Measurements from ENCODE around the gene OTOF. TPM values are rescaled to one million over a fixed set of nuclear protein-coding genes. Genes with fewer than 3 reads are reported as not detected.

OTOF gene
- total RNA-seq, 4 donors from 2014 or later = 0.66 to 0.83 TPM; not detected in 2

- Histone ChIP-seq H3K36me3 (no peaks in the 10 kb centered on the region), H3K27ac (peak overlapping the region in 3 of 4 donors; percentile 59 to 79 (median 79)), H3K9me3 (no peaks in the 10 kb centered on the region), H3K4me1 (peaks cover 0 to 23% (median 7%) of the 10 kb centered on the region in 4 donors), H3K4me3 (no peak overlapping the region), H3K27me3 (no peaks in the 10 kb centered on the region)
- TF ChIP-seq CTCF (IDR thresholded peaks at IDR 0.05) (no peak), POLR2A (IDR thresholded peaks at IDR 0.05) (no peak)
- peak in 2 of 3 donors; percentile 73 to 85 for DNase-seq
Observed at GRCh38 chr2:26456440-26457250, 21.3 kb downstream of the OTOF start.

- peak in 2 of 3 donors; percentile 72 to 77 for DNase-seq
- Histone ChIP-seq H3K27ac (peak overlapping the region in 3 of 4 donors; percentile 59 to 79 (median 79)), H3K4me3 (no peak overlapping the region)
Observed at GRCh38 chr2:26455670-26456439, 22.1 kb downstream of the OTOF start.

GRCh38 chr2:26455037-26455669, 22.8 kb downstream of the OTOF start:
- H3K36me3 ChIP-seq = no peaks in the 10 kb centered on the region
- H3K27ac ChIP-seq = peak overlapping the region in 3 of 4 donors; percentile 49 to 79 (median 79)
- DNase-seq = peak in 1 of 3 donors; percentile 48
- peaks cover 0 to 23% (median 7%) of the 10 kb centered on the region in 4 donors for H3K4me1 ChIP-seq
- H3K27me3 ChIP-seq = no peaks in the 10 kb centered on the region
- H3K9me3 ChIP-seq = no peaks in the 10 kb centered on the region
- TF ChIP-seq POLR2A (IDR thresholded peaks at IDR 0.05) = no peak
- TF ChIP-seq CTCF (IDR thresholded peaks at IDR 0.05) = no peak
- H3K4me3 ChIP-seq = no peak overlapping the region

More at GRCh38 chr2:26455670-26456439, 22.1 kb downstream of the OTOF start:
- peak in 1 of 2 donors; percentile 16 for TF ChIP-seq POLR2A (IDR thresholded peaks at IDR 0.05)
- TF ChIP-seq CTCF (IDR thresholded peaks at IDR 0.05) = no peak
- H3K4me1 ChIP-seq = peaks cover 0 to 23% (median 7%) of the 10 kb centered on the region in 4 donors
- no peaks in the 10 kb centered on the region for H3K9me3 ChIP-seq
- no peaks in the 10 kb centered on the region for H3K36me3 ChIP-seq
- no peaks in the 10 kb centered on the region for H3K27me3 ChIP-seq

- DNase-seq = no peak
- Histone ChIP-seq H3K4me3 (no peak overlapping the region), H3K9me3 (no peaks in the 10 kb centered on the region), H3K36me3 (no peaks in the 10 kb centered on the region), H3K4me1 (peaks cover 0 to 23% (median 7%) of the 10 kb centered on the region in 4 donors), H3K27ac (no peak overlapping the region), H3K27me3 (no peaks in the 10 kb centered on the region)
- TF ChIP-seq CTCF (IDR thresholded peaks at IDR 0.05) = no peak
- TF ChIP-seq POLR2A (IDR thresholded peaks at IDR 0.05) = no peak
Observed at GRCh38 chr2:26454561-26455001, 23.3 kb downstream of the OTOF start.
